ENCODE measurements around the gene FGFR3. TPM values are rescaled to one million over a fixed set of nuclear protein-coding genes. Genes with fewer than 3 reads are reported as not detected.
A peak's percentile ranks its signal among the peaks of the same experiment; 100 is the strongest.

FGFR3 gene
- total and polyA plus RNA-seq, 2 of the 4 experiments (the other 2 are of a cell fraction), result 0.18 to 0.67 TPM

DNA sequence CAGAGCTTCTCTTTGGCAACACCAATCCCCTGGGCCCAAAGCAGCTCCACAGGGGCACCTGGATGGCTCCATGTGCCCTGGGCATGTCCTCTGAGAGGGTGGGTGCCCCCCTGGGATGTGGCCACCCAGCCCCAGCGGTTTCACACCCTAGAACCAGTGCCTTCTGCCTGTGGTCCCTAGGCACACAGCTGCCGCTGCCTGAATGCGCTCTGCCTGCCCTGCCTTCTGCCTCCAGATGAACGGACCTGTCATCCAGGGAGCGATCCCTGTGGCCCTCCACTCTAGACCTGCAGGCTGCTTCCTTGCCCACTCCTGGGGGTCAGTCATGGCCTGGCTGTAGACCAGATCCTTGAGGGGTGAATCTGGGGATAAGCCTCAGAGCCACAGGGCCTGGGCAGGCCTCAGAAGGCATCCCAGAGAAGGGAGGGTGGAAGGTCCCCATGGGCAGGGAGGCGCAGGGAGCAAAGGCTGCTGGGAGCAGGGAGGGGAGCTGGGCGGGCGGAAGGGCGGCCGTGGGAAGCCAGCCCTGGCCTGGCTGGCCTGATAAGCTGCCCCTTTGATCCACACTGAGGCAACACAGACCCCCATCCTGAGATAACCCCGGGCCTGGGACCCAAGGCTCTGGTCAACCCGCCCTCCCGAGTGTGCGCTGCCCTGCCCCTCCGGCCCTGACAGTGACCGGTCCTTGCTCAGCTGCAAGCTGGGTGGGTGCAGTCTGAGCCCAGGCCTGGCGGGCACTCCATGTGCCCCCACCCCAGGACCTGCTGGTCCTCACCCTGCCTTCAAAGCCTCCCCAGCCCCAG lies 8.1 kb upstream of the FGFR3 start:
- H3K4me3 ChIP-seq (ENCODE audit: insufficient read depth, low read depth, low read length), result no peak overlapping the region
- H3K9ac ChIP-seq (ENCODE audit: low read depth, low read length), result no peak overlapping the region
- no peaks in the 10 kb centered on the region; the same call in 1 of the 2 replicates for H3K4me1 ChIP-seq (ENCODE audit: control insufficient read depth, insufficient read depth, low read length)
- DNase-seq, result no peak
- H4K5ac ChIP-seq (ENCODE audit: low read depth, low read length), result no peak overlapping the region
- no peaks in the 10 kb centered on the region for H3K79me1 ChIP-seq (ENCODE audit: low read depth in 1 of 2, low read length in 2 of 2)
- no peak overlapping the region for H3K14ac ChIP-seq (replicated peaks; ENCODE audit: low read depth, low read length)
- no peak overlapping the region for H3K4me2 ChIP-seq (ENCODE audit: low read depth, low read length)
- H3K27ac ChIP-seq (ENCODE audit: insufficient read depth, low read length), result no peak overlapping the region
- H4K8ac ChIP-seq (ENCODE audit: low read depth in 2 of 2, low read length in 2 of 2), result no peak overlapping the region
- in situ Hi-C loops (cut with MboI; ENCODE audit: low sequenced_read_pairs), result no loop called here
- H4K20me1 ChIP-seq (ENCODE audit: insufficient read depth, low read length), result no peaks in the 10 kb centered on the region; the same call in 1 of the 2 replicates
- H3K9me1 ChIP-seq (ENCODE audit: insufficient read depth, low read length), result no peaks in the 10 kb centered on the region
- no peak overlapping the region for H2BK5ac ChIP-seq (ENCODE audit: low read depth, low read length, poor library complexity, severe bottlenecking)
- no peak overlapping the region for H3K56ac ChIP-seq (ENCODE audit: extremely low read depth, insufficient read depth, low read length)
- no peak overlapping the region for H2BK15ac ChIP-seq (ENCODE audit: low read depth, low read length)
- dilution Hi-C loops (cut with HindIII; ENCODE audit: low sequenced_read_pairs, unreplicated experiment), result no loop called here
- H3K27me3 ChIP-seq (ENCODE audit: control insufficient read depth, insufficient read depth, low read length), result peaks cover 14% of the 10 kb centered on the region; the same call in 1 of the 2 replicates
- H3K9me3 ChIP-seq (ENCODE audit: control insufficient read depth, insufficient read depth, low read length), result no peaks in the 10 kb centered on the region
- peak overlapping the region; percentile 72 for H2AK9ac ChIP-seq (replicated peaks; ENCODE audit: low read depth, low read length, poor library complexity)
- intact Hi-C loops (cut with micrococcal nuclease), result no loop called here
- peak; percentile 52; the same call in 1 of the 2 replicates for ATAC-seq (ENCODE audit: low read depth)
- no peak overlapping the region for H3K23ac ChIP-seq (ENCODE audit: low read depth, low read length)
- no peak overlapping the region for H2AK5ac ChIP-seq (ENCODE audit: low read depth, low read length)
- H2BK20ac ChIP-seq (ENCODE audit: low read depth, low read length), result no peak overlapping the region
- BruUV-seq (replicated peaks), result no TSS peak
- H3K18ac ChIP-seq (ENCODE audit: low read depth, low read length), result no peak overlapping the region
- no peaks in the 10 kb centered on the region for H3K36me3 ChIP-seq (ENCODE audit: control insufficient read depth, insufficient read depth, low read length)
- no peak overlapping the region for H3K4ac ChIP-seq (ENCODE audit: low read depth, low read length)
- WGBS, 2 experiments (ENCODE audit: extremely low coverage in 2 of 2, insufficient read length in 1 of 2), result 61% methylated on average over 11 of the region's 17 CpGs; no CpG with 5 or more reads in 1 of the 2 experiments
- ChIA-PET CTCF (no interaction called here), POLR2A (ENCODE audit: unreplicated experiment) (no interaction called here)
- no peak overlapping the region for H2BK120ac ChIP-seq (ENCODE audit: low read depth, low read length)
- H4K91ac ChIP-seq (ENCODE audit: insufficient read depth, low read depth, low read length), result no peak overlapping the region
- peak overlapping the region; percentile 72 for H2AFZ ChIP-seq (replicated peaks; ENCODE audit: low read length, poor library complexity)
- TF ChIP-seq NFE2L2 (IDR thresholded peaks at IDR 0.05; ENCODE audit: low read depth, low read length) (no peak), CHD1 (IDR thresholded peaks at IDR 0.05; ENCODE audit: low read depth, low read length) (no peak), CEBPB (IDR thresholded peaks at IDR 0.05; ENCODE audit: low read depth, low read length) (no peak), RCOR1 (IDR thresholded peaks at IDR 0.05; ENCODE audit: insufficient replicate concordance, low read length) (no peak), SMC3 (IDR thresholded peaks at IDR 0.05; ENCODE audit: low read depth, low read length) (no peak), POLR2A (IDR thresholded peaks at IDR 0.05; ENCODE audit: low read depth, low read length) (no peak), MAFK (IDR thresholded peaks at IDR 0.05; ENCODE audit: low read depth, low read length) (no peak), FOS (IDR thresholded peaks at IDR 0.05; ENCODE audit: low read depth, low read length) (no peak), MAZ (IDR thresholded peaks at IDR 0.05; ENCODE audit: borderline replicate concordance, low read depth, low read length) (no peak), RFX5 (IDR thresholded peaks at IDR 0.05; ENCODE audit: low read depth, low read length) (no peak), MXI1 (IDR thresholded peaks at IDR 0.05; ENCODE audit: borderline replicate concordance, low read depth, low read length) (no peak), BHLHE40 (IDR thresholded peaks at IDR 0.05; ENCODE audit: low read depth, low read length) (no peak)
- TF ChIP-seq, protein P1, sequence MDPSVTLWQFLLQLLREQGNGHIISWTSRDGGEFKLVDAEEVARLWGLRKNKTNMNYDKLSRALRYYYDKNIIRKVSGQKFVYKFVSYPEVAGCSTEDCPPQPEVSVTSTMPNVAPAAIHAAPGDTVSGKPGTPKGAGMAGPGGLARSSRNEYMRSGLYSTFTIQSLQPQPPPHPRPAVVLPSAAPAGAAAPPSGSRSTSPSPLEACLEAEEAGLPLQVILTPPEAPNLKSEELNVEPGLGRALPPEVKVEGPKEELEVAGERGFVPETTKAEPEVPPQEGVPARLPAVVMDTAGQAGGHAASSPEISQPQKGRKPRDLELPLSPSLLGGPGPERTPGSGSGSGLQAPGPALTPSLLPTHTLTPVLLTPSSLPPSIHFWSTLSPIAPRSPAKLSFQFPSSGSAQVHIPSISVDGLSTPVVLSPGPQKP (IDR thresholded peaks at IDR 0.05; ENCODE audit: borderline replicate concordance, low read depth, low read length), result no peak
- TF ChIP-seq, protein P2, sequence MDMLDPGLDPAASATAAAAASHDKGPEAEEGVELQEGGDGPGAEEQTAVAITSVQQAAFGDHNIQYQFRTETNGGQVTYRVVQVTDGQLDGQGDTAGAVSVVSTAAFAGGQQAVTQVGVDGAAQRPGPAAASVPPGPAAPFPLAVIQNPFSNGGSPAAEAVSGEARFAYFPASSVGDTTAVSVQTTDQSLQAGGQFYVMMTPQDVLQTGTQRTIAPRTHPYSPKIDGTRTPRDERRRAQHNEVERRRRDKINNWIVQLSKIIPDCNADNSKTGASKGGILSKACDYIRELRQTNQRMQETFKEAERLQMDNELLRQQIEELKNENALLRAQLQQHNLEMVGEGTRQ (IDR thresholded peaks at IDR 0.05; ENCODE audit: low read depth, low read length), result no peak
- TF ChIP-seq, protein P3, sequence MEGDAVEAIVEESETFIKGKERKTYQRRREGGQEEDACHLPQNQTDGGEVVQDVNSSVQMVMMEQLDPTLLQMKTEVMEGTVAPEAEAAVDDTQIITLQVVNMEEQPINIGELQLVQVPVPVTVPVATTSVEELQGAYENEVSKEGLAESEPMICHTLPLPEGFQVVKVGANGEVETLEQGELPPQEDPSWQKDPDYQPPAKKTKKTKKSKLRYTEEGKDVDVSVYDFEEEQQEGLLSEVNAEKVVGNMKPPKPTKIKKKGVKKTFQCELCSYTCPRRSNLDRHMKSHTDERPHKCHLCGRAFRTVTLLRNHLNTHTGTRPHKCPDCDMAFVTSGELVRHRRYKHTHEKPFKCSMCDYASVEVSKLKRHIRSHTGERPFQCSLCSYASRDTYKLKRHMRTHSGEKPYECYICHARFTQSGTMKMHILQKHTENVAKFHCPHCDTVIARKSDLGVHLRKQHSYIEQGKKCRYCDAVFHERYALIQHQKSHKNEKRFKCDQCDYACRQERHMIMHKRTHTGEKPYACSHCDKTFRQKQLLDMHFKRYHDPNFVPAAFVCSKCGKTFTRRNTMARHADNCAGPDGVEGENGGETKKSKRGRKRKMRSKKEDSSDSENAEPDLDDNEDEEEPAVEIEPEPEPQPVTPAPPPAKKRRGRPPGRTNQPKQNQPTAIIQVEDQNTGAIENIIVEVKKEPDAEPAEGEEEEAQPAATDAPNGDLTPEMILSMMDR (conservative IDR thresholded peaks at IDR 0.05; ENCODE audit: low read depth, low read length), result no peak
